Omental fat pad (tissue), 4 donors: ENCODE data around the gene APOC1. TPM values are rescaled to one million over a fixed set of nuclear protein-coding genes. Genes with fewer than 3 reads are reported as not detected.

Experiments used
- ATAC-seq: fragments of 150-250 bp; one replicate; pipeline ENCODE4 v1.9.1; 2016; ENCODE audit warnings: mild to moderate bottlenecking, moderate library complexity; ENCODE audit not compliant: low FRiP score
- DNase-seq: peaks from one replicate; pipeline ENCODE4 v3.0.0-alpha.2; 2019; ENCODE audit warnings: low spot score
- total RNA-seq, 4 donors: library from RNA; depleted of rRNA; stranded (reverse); fragments of >200 nt; gene quantifications; one replicate each; pipeline ENCODE4 v1.1.0, GENCODE V29; 2016
- TF ChIP-seq, protein P1 (sequence below), 3 donors: fragments of 450-650 bp; IDR thresholded peaks; one replicate each; pipeline ENCODE4 v1.5.1; 2016 to 2017; ENCODE audit warnings: antibody characterized with exemption in 3 of 3, mild to moderate bottlenecking in 3 of 3, moderate library complexity in 2 of 3

APOC1 gene
- total RNA-seq, 4 donors from 2014 or later = 12.3 to 121 (median 21.8) TPM

- no peak for ATAC-seq
- DNase-seq = no peak
- TF ChIP-seq, protein P1, sequence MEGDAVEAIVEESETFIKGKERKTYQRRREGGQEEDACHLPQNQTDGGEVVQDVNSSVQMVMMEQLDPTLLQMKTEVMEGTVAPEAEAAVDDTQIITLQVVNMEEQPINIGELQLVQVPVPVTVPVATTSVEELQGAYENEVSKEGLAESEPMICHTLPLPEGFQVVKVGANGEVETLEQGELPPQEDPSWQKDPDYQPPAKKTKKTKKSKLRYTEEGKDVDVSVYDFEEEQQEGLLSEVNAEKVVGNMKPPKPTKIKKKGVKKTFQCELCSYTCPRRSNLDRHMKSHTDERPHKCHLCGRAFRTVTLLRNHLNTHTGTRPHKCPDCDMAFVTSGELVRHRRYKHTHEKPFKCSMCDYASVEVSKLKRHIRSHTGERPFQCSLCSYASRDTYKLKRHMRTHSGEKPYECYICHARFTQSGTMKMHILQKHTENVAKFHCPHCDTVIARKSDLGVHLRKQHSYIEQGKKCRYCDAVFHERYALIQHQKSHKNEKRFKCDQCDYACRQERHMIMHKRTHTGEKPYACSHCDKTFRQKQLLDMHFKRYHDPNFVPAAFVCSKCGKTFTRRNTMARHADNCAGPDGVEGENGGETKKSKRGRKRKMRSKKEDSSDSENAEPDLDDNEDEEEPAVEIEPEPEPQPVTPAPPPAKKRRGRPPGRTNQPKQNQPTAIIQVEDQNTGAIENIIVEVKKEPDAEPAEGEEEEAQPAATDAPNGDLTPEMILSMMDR (IDR thresholded peaks at IDR 0.05) = no peak
Measured at GRCh38 chr19:44960906-44961728, 46.7 kb downstream of the APOC1 start.

- DNase-seq = no peak
- no peak for ATAC-seq
- TF ChIP-seq, protein P1 (IDR thresholded peaks at IDR 0.05) = no peak
Measured at GRCh38 chr19:44961821-44962220, 47.4 kb downstream of the APOC1 start.

DNA sequence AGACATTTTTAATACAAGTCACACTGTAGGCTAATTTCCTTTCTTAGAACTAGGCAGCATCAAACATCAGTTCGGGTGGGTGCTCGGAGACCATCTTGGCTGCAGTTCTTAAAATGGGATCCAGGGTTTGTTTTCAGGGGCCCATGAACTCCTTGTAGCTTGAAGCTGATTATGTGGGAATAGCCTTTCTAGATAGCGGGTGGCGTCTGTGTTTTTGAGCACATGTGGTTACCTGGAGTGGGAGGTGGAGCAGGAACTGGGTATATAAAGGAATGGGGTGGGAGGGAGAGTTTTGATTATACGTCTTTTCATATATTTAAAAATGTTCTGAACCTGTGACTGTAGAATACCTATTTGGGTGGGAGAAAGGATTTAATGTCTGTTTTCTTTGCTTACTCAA is 53.7 kb downstream of the APOC1 start:
- TF ChIP-seq, protein P1 (IDR thresholded peaks at IDR 0.05) = no peak
- ATAC-seq = no peak
- DNase-seq = no peak

DNA sequence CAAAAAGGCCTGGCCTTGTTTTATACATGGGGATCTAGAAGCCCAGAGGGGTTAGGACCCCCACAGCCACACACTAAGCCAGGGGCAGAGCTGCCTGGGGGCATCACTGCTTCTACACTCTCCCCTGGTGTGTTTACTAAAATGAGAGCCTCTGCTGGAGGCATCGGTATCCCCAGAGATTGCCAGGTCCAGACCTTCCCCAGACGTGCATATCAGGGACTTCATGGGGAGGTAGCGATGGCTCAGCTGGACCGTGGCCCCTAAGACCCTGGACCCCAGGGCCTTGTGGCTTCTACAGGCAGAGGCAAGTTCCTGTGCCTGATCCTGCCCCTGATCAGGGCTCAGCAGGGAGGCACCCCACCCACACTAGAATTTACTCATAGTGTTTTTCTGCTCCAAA is 54.3 kb downstream of the APOC1 start:
- ATAC-seq = no peak
- DNase-seq = no peak
- TF ChIP-seq, protein P1 (IDR thresholded peaks at IDR 0.05) = no peak

Other genes with a start within 250 kb of the APOC1 start
- gene CEACAM19, start 243.1 kb upstream of the APOC1 start, total RNA-seq = 1 to 10 TPM; 2.1 to 6.8 (median 3.8) TPM
- gene CEACAM16, start 215.5 kb upstream of the APOC1 start, total RNA-seq = not detected
- gene BCL3, start 165.9 kb upstream of the APOC1 start, total RNA-seq = 100 to 1,000 TPM in 1 of 4 donors, 10 to 100 TPM in 3; 12.2 to 113 (median 46.2) TPM
- under 1 TPM in 1 of 4 donors, not detected in 3; 0.46 TPM for gene CBLC, start 136.7 kb upstream of the APOC1 start, total RNA-seq
- gene BCAM, start 105.5 kb upstream of the APOC1 start, total RNA-seq = 10 to 100 TPM; 37.0 to 55.0 (median 43.0) TPM
- gene NECTIN2, start 68.3 kb upstream of the APOC1 start, total RNA-seq = 100 to 1,000 TPM in 2 of 4 donors, 10 to 100 TPM in 2; 58.6 to 129 (median 90.2) TPM
- 100 to 1,000 TPM in 1 of 4 donors, 10 to 100 TPM in 3; 37.2 to 121 (median 44.2) TPM for gene TOMM40, start 23.4 kb upstream of the APOC1 start, total RNA-seq
- 100 to 1,000 TPM; 248 to 920 (median 429) TPM for gene APOE, start 8.8 kb upstream of the APOC1 start, total RNA-seq
- not detected for gene APOC4, start 27.6 kb downstream of the APOC1 start, total RNA-seq
- 1 to 10 TPM in 2 of 4 donors, not detected in 2; 1.9 to 9.0 TPM for gene APOC2, start 31.4 kb downstream of the APOC1 start, total RNA-seq
- gene CLPTM1, start 40.8 kb downstream of the APOC1 start, total RNA-seq = 10 to 100 TPM; 58.8 to 77.5 (median 70.2) TPM
- gene RELB, start 86.9 kb downstream of the APOC1 start, total RNA-seq = 10 to 100 TPM in 2 of 4 donors, 1 to 10 TPM in 2; 5.8 to 26.5 (median 13.5) TPM
- 10 to 100 TPM; 49.3 to 78.2 (median 73.4) TPM for gene CLASRP, start 124.4 kb downstream of the APOC1 start, total RNA-seq
- gene ZNF296, start 161.9 kb downstream of the APOC1 start, total RNA-seq = 1 to 10 TPM in 2 of 4 donors, under 1 TPM in 2; 0.31 to 1.7 (median 1.1) TPM
- 10 to 100 TPM; 22.2 to 34.1 (median 27.9) TPM for gene GEMIN7, start 164.7 kb downstream of the APOC1 start, total RNA-seq
- gene PPP1R37, start 178.6 kb downstream of the APOC1 start, total RNA-seq = 10 to 100 TPM; 13.6 to 23.7 (median 19.4) TPM
- gene NKPD1, start 246.4 kb downstream of the APOC1 start, total RNA-seq = under 1 TPM in 2 of 4 donors, not detected in 2; 0.19 to 0.72 TPM